ENCODE results near the gene DGKD.

- TF ChIP-seq ESRRG (CRISPR knock-in tag; IDR thresholded peaks at IDR 0.05) (no peak), SNAI2 (CRISPR knock-in tag; IDR thresholded peaks at IDR 0.05) (no peak)
These were observed 104.5 kb downstream of the DGKD start for GRCh38 chr2:233458826-233459225.

Measured in SK-N-SH treated with all-trans-retinoic acid at 6 μM for 48 hours (cell line).